ENCODE measurements around the gene HOOK2.

HOOK2 gene

DNA sequence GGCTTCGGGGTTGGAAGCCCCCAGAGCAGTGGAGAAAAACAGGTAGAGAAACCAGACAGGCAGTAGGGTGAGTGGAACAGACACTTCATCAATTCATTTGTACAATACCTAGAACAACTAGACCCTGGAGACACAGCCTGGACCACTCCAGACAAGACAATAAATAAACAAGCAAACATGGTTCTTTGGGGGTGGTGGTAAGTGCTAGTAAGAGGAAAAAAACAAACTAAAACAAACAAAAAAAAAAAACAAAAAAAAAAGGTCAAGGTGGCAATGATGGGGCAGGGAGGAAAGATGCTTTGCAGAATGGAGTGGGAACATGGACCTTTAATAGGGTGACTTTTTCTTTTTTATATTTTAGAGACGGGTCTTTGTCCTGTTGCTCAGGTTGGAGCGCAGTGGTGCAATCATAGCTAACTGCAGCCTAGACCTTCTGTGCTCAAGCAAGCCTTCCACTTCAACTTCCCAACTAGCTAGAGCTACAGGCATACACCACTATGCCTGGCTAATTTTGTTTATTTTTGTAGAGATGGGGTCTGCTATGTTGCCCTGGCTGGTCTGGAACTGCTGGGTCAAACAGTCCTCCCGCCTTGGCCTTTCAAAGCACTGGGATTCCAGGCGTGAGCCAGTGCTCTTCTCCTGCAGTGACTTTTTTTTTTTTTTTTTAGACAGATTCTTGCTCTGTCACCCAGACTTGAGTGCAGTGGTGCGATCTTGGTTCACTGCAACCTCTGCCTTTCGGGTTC, 19.0 kb upstream of the HOOK2 start:
- in situ Hi-C loops (cut with HindIII; ENCODE audit: low sequenced_read_pairs) = no loop called here

DNA sequence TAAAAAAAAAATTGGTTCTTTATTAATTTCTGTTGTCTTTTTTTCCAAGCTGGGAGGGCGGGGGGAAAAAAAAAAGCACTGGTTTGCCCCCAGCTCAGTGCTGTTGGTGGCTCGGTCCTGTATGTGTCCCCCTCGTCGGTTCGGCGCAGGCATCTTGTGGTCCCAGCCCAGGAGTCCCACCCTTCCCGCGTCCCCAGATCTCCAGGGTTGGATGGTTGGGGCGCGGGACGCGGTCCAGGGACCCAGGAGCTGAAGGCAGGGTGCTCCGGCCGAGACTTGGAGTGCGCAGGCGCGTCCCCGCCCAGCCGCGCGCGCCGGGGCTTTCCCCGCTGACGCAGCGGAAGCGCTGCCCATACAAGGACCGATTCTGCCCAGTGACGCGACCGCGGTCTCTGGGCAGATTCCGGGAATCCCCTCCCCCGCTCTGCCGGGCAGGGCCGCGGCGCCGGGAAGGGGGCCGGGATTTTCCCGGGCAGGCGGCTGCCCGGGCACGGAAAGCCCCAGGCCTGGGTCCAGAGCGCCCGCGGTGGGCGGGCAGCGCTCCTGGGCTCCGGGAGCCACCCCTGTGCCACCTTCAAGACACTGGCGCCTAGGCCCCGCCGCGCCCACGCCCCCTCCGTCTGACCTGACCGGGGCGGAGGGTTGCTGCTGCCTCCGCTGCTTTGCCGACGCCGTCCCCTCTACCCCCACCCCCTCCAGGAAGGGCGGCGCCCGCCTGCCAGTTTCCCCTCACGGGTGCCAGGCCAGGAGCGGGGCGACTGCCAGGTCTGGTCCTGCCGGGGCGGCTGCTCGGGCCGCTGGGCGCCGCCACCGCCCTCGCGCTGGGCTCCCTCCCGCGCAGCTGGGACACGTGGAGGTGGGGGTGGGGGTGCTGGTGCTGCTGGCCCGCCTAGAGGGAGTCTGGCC, 18.2 kb upstream of the HOOK2 start:
- in situ Hi-C loops (cut with HindIII; ENCODE audit: low sequenced_read_pairs) = no loop called here

DNA sequence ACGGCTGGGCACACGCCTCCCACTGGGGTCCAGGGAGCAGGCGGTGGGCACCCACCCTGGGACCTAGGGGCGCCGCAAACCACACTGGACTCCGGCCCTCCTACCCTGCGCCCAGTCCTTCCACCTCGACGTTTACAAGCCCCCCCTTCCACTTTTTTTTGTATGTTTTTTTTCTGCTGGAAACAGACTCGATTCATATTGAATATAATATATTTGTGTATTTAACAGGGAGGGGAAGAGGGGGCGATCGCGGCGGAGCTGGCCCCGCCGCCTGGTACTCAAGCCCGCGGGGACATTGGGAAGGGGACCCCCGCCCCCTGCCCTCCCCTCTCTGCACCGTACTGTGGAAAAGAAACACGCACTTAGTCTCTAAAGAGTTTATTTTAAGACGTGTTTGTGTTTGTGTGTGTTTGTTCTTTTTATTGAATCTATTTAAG, 17.5 kb upstream of the HOOK2 start:
- in situ Hi-C loops (cut with HindIII; ENCODE audit: low sequenced_read_pairs) = no loop called here

DNA sequence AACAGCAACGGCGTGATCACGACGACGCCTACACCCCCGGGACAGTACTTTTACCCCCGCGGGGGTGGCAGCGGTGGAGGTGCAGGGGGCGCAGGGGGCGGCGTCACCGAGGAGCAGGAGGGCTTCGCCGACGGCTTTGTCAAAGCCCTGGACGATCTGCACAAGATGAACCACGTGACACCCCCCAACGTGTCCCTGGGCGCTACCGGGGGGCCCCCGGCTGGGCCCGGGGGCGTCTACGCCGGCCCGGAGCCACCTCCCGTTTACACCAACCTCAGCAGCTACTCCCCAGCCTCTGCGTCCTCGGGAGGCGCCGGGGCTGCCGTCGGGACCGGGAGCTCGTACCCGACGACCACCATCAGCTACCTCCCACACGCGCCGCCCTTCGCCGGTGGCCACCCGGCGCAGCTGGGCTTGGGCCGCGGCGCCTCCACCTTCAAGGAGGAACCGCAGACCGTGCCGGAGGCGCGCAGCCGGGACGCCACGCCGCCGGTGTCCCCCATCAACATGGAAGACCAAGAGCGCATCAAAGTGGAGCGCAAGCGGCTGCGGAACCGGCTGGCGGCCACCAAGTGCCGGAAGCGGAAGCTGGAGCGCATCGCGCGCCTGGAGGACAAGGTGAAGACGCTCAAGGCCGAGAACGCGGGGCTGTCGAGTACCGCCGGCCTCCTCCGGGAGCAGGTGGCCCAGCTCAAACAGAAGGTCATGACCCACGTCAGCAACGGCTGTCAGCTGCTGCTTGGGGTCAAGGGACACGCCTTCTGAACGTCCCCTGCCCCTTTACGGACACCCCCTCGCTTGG, 16.9 kb upstream of the HOOK2 start:
- in situ Hi-C loops (cut with HindIII; ENCODE audit: low sequenced_read_pairs) = no loop called here

DNA sequence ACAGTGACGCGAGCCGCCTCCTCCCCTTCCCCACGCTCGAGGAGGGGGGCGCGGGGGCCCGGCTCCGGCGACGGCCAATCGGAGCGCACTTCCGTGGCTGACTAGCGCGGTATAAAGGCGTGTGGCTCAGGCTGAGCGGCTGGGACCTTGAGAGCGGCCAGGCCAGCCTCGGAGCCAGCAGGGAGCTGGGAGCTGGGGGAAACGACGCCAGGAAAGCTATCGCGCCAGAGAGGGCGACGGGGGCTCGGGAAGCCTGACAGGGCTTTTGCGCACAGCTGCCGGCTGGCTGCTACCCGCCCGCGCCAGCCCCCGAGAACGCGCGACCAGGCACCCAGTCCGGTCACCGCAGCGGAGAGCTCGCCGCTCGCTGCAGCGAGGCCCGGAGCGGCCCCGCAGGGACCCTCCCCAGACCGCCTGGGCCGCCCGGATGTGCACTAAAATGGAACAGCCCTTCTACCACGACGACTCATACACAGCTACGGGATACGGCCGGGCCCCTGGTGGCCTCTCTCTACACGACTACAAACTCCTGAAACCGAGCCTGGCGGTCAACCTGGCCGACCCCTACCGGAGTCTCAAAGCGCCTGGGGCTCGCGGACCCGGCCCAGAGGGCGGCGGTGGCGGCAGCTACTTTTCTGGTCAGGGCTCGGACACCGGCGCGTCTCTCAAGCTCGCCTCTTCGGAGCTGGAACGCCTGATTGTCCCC, 16.1 kb upstream of the HOOK2 start, which contains the start of gene JUNB:
Gene JUNB, plus strand, starts transcription at position 142 of the 706 bp plus-strand sequence. Its CDS starts 286 bp downstream, at position 428.
- in situ Hi-C loops (cut with HindIII; ENCODE audit: low sequenced_read_pairs) = no loop called here

DNA sequence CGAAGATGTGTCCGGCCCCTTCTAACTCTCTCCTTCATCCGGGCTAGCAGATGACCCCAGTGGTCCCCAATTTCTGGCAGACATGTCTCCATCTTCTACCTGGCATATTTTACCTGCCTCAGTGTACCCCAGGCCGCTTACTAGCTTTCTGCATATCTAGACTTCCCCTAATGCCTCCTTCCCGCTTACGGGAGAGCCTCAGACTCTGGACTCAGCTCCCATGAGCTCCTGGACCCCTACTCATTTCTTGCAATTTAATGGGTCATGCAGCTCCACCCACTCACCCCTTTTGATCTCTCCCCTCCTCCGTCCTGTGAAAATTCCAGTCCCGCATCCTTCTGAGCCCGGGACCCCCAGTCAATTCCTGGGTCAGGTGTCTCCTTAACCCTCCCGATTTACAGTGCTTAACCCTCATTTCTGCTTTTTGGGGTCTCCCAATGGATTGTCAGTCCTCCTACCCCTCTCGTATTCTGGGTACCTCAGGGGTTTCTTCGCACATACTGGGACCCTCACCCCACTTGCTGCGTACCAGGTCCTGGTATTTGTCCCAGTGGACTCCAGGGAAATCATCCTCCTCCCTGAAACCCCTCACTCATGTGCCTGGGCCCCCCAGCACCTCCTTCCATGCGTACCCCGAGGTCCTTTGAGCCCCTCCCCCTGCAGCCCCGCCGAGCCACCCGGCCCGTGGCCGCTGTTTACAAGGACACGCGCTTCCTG, 15.4 kb upstream of the HOOK2 start:
- in situ Hi-C loops (cut with HindIII; ENCODE audit: low sequenced_read_pairs) = no loop called here

DNA sequence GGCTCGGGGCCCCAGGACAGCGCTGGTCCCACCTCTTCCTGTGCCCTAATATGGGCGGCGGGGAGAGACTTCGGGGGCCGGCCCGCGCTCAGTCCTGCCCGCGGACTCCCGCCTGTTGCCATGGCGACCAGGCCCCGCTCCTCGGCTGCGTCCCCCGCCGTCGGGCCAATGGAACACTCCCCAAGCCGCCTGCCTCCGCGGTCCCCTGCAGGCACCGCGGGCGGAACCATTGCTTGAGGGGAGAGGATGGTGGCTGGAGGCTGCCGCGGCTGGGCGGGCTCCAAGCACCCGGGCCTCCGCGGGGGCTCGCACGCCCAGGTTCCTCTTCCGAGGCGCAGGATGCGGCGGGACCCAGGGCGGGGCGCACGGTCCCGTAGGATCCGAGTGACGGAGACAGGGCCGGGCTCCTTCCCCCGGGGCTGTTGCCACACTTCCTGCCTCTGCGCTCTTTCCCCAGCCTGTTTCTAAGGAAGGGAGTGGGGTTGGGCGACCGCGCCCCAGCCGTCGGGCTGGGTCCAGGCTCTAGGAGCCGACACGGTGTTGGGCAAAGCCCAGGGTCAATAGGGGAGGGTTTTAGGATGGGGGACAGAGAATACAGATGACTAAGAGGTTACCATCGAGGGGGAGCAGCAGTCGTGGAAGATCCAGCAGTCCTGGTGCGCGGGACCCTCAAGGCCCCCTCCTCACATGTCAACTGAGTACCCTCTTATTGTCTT, 14.7 kb upstream of the HOOK2 start:
- in situ Hi-C loops (cut with HindIII; ENCODE audit: low sequenced_read_pairs) = no loop called here

DNA sequence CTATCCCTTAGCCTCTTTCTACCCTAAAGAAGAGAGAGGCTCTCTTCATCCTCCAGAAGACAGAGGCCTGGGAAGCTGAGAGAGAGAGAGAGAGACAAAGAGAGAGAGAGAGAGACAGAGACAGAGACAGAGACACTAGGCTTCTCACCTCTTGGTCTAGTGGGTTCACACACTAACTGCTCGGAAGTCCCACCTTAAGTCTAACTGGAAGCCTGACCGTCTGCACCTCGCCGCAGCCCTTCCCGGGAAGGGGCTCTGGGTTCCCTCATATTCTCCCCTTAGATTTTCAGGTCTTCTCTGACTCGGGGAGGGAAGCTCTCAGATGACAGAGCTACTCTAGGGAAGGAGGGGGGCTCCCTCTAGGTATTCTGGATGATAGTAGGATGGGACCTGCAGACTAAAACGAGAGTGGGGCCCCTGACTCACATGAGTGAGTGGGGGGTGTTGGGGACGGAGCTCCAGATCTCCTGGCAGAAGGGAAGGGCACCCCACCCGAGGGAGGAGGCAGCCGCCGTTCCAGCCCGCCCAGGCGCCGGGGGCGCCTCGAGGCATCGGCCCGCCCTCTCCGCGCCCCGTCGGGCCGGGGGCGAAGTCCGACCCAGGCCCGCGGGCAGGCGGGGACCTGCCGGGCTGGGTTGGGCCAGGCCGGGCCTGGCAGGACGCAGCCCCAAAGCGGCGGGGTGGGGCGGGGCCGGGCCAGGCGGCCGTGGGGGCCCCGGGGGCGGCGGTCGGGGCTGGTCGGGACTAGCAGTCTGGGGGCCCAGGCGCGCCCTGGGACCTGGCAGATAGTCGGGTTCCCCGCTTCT, 13.9 kb upstream of the HOOK2 start:
- in situ Hi-C loops (cut with HindIII; ENCODE audit: low sequenced_read_pairs) = no loop called here

DNA sequence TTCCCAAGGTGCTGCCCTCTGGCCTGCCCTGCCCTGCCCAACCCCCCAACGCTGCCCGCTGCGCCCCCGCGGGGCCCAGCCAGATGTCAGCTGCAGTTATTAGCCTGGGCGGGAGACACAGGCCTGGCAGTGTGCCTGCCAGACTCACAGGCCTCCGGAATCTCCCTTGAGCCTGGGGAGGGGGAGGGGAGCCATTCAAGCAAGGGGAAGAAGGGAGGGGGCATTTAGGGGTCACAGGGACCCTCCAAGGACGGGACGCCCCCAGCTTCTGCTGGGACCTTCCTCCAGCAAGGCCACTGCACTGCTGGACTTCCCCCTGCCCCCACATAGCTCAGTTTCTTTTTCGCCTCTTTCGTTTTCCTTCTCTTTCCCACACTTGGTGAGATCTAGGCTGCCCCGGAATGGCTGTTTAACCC, 13.3 kb upstream of the HOOK2 start:
- in situ Hi-C loops (cut with HindIII; ENCODE audit: low sequenced_read_pairs) = no loop called here

DNA sequence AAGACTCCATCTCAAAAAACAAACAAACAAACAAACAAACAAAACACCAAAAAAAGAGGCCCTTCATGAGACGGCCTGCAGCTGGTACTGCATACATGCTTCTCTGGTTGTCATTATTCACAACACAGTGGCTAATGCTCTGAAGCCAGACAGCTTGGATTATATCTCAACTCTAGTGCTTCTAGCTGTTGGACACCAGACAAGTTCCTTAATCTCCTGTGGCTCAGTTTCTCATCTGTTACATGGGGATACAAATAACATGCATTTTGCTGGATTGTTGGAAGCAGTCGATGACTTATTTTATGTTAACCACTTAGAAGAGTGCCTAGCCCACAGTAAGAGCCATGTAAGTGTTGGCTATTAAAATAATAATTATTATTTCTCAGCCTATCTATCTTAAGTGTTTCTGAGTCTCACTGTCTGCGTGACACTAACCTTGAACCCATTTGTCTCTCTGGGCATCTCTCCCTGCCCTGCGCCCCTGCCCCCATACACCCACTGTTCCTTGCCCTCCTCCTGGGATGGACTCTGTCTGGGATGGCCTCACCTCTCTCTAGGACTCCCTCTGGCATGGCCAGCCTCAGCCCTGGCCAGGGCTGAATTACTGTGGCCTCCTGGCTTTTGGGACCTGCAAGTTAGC, 12.8 kb upstream of the HOOK2 start:
- in situ Hi-C loops (cut with HindIII; ENCODE audit: low sequenced_read_pairs) = no loop called here

DNA sequence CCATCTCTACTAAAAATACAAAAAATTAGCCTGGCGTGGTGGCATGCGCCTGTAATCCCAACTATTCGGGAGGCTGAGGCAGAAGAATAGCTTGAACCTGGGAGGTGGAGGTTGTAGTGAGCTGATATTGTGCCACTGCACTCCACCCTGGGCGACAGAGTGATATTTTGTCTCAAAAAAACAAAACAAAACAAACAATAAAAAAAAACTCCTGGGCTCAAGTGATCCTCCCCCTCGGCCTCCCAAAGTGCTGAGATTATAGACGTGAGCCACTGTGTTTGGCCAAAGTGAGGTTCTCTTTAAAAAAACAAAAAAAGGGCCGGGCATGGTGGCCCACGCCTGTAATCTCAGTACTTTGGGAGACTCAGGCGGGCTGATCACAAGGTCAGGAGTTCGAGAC, 12.1 kb upstream of the HOOK2 start:
- in situ Hi-C loops (cut with HindIII; ENCODE audit: low sequenced_read_pairs) = no loop called here

DNA sequence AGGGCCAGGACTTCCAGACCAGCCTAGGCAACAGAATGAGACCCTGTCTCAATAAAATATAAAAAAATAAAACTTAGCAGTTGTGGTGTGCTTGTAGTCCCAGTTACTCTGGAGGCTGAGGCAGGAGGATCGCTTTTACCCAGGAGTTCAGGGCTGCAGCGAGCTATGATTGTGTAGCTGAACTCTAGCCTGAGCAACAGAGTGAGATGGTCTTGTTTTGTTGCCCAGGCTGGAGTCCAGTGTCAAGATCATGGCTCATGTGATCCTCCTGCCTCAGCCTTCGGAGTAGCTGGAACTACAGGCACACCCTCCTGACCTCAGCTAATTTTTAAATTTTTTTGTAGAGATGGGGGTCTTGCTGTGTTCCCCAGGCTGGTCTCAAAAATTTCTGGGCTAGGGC, 11.6 kb upstream of the HOOK2 start:
- in situ Hi-C loops (cut with HindIII; ENCODE audit: low sequenced_read_pairs) = no loop called here

DNA sequence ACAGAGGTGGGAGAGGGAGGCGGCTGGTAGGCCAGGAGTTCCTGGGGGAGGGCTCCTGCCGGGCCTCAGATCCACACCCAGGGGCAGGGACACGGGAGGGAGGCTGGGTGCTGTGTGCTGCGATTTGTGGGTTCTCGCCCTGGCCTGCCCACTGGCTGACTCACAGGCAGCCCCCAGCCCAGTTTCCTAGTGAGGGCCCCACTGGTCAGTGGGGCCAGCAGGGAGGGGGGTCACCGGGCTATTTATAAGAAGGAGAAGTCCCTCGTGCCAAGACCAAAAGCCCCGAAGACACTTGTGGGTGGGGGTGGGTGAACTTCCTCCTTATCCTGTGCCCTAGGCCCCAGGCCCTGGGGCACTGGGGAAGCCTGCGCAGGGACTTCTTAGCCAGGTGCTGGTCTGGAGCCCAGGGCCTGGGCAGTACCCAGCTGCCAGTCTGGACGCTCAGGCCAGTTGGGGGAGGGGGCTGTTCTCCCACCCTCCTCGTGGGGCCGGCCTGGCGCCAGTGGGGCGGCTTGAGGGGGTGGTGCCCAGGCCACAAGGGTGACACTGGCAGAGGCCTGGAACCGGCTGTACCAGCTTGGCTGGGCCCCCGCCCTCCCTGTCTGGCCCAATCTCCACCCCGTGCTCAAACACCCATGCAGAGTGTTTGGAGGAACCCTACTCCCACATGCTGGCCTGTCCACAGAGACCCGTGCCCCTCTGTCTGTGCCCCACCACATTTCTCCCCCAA, 11.0 kb upstream of the HOOK2 start:
- in situ Hi-C loops (cut with HindIII; ENCODE audit: low sequenced_read_pairs) = no loop called here

DNA sequence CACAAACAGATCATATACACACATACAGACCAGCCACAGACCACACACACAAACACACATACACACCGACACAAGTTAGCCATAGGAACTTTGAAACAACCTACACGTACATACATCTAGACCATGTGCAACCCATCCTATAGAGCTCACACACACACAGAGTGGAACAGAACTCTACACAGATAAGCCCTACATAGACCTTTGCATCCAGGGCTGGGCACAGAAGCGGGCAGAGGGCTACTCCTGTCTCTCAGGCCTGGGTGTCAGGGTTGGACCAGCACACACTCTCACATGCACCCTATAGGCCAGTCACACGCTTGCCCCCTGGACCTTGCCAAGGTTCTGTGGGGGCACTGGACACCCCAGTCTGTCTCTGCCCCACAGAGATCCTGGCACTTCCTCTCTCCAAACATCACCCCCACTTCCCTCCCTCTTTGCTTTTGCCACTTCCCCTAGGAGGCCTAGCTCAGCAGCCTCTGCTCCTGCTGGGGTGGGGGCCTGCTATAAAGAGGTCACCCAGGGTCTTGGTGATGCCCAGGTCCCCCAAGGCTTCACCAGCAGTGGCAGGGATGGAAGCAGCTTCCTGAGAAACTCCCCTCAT, 10.2 kb upstream of the HOOK2 start:
- in situ Hi-C loops (cut with HindIII; ENCODE audit: low sequenced_read_pairs) = no loop called here

DNA sequence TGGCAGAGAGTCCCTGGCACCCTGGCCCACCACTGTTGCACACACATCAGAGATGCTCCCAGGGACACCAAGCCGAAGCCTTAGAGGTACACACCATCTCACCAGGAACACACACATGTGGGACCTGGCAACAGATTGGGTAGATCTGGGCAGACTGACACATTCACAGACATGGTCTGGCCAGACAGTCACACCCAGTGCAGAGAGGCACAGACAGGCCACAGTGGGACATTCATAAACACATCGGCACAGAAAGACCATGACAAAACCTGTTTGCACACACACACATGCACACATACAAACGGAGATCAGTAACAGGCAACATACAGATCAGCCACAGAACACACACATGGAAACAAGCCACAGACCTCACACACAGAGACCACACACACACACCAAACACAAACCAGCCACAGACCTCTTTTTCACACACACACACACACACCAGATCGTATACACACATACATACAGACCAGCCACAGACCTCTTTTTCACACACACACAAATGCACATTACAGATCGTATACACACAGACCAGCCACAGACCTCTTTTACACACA, 9.6 kb upstream of the HOOK2 start:
- in situ Hi-C loops (cut with HindIII; ENCODE audit: low sequenced_read_pairs) = no loop called here

DNA sequence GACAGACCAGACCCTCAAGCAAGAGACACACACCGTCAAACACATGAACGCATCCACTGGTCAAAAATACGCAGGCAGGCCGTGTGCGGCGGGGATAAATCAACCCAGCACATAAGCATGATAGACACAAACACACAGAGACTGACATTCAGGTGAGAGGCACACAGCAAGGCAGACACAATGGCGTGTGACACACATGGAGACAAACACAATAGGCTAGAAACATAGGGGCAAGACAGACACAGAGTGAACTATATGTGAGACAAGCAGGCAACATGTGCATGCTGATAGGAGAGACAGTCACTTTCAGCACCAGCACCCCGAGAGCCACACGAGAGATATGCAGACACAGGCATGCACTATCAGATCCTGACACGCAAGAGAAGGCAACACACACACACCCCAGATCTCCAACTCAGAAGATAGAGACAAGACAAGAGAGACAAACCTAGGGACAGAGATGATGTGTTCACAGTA, 9.1 kb upstream of the HOOK2 start:
- in situ Hi-C loops (cut with HindIII; ENCODE audit: low sequenced_read_pairs) = no loop called here

Data from DLD1 (cell line).